Karpas-422 (cell line): Measurements from ENCODE around the gene MAN2A1. TPM values are rescaled to one million over a fixed set of nuclear protein-coding genes. Genes with fewer than 3 reads are reported as not detected.

ENCODE experiments used
- DNase-seq: peaks from one replicate; pipeline ENCODE4 v3.0.0-alpha.2; 2015
- H2AFZ ChIP-seq: fragments of 200-600 bp; sonication (generic); 2 replicates; pipeline ENCODE4 v1.6.1; 2014; ENCODE audit warnings: antibody characterized with exemption, low read length, mixed read lengths
- H3K27ac ChIP-seq: fragments of 200-600 bp; sonication (generic); 2 replicates; pipeline ENCODE4 v1.5.1; 2014; ENCODE audit warnings: mild to moderate bottlenecking, low read length, moderate library complexity
- H3K27me3 ChIP-seq: fragments of 200-600 bp; sonication (generic); 2 replicates; pipeline ENCODE4 v1.6.1; 2014; ENCODE audit warnings: low read length, mixed read lengths
- H3K36me3 ChIP-seq: fragments of 200-600 bp; sonication (generic); 2 replicates; pipeline ENCODE4 v1.6.1; 2014; ENCODE audit warnings: low read length, mixed read lengths; ENCODE audit not compliant: insufficient read depth
- H3K4me1 ChIP-seq: fragments of 200-600 bp; sonication (generic); 2 replicates; pipeline ENCODE4 v1.6.1; 2014; ENCODE audit warnings: mild to moderate bottlenecking, low read length, mixed read lengths
- H3K4me2 ChIP-seq: fragments of 200-600 bp; sonication (generic); 2 replicates; pipeline ENCODE4 v1.6.1; 2014; ENCODE audit warnings: low read length, low read depth, mild to moderate bottlenecking; ENCODE audit not compliant: poor library complexity, severe bottlenecking
- H3K4me3 ChIP-seq: fragments of 200-600 bp; sonication (generic); 2 replicates; pipeline ENCODE4 v1.5.1; 2014; ENCODE audit warnings: mild to moderate bottlenecking, antibody characterized with exemption, low read length, mixed read lengths
- H3K79me2 ChIP-seq: fragments of 200-600 bp; sonication (generic); 2 replicates; pipeline ENCODE4 v1.6.1; 2014; ENCODE audit warnings: mild to moderate bottlenecking, low read length, mixed read lengths
- H3K9ac ChIP-seq: fragments of 200-600 bp; sonication (generic); 2 replicates; pipeline ENCODE4 v1.6.0; 2014; ENCODE audit warnings: low read length
- H3K9me2 ChIP-seq: fragments of 200-600 bp; sonication (generic), shearing (Covaris generic); replicated peaks from 2 replicates; pipeline ENCODE4 v1.6.0; 2014; ENCODE audit warnings: mild to moderate bottlenecking, low read length, moderate library complexity; ENCODE audit not compliant: insufficient read depth
- H3K9me3 ChIP-seq: fragments of 300-700, 200-600 bp; sonication (generic); 2 replicates; pipeline ENCODE4 v1.6.1; 2014; ENCODE audit warnings: low read length, mixed read lengths
- H4K20me1 ChIP-seq: fragments of 200-600 bp; sonication (generic); 2 replicates; pipeline ENCODE4 v1.6.1; 2014; ENCODE audit warnings: mild to moderate bottlenecking, antibody characterized with exemption, low read length, low read depth; ENCODE audit not compliant: insufficient read depth
- total RNA-seq: library from RNA; depleted of rRNA; stranded (reverse); fragments of >200 nt; shearing (Covaris generic); gene quantifications from 2 replicates; pipeline ENCODE4 v1.2.3, GENCODE V29; 2014; ENCODE audit warnings: low replicate concordance

Gene MAN2A1
- total RNA-seq, 1 experiment from 2014 or later, result 20.3 TPM

- DNase-seq, result no peak
- Histone ChIP-seq H3K9me3 (no peaks in the 10 kb centered on the region), H3K27me3 (no peaks in the 10 kb centered on the region), H3K9ac (no peak overlapping the region), H3K4me2 (no peak overlapping the region), H2AFZ (no peak overlapping the region), H3K9me2 (no peaks in the 10 kb centered on the region), H3K4me3 (no peak overlapping the region), H3K79me2 (no peaks in the 10 kb centered on the region), H3K4me1 (no peaks in the 10 kb centered on the region), H4K20me1 (no peaks in the 10 kb centered on the region), H3K27ac (no peak overlapping the region), H3K36me3 (no peaks in the 10 kb centered on the region)
Measured at GRCh38 chr5:109876030-109876725, 186.5 kb downstream of the MAN2A1 start.

- no peaks in the 10 kb centered on the region for H3K9me3 ChIP-seq
- H3K36me3 ChIP-seq, result no peaks in the 10 kb centered on the region
- H3K9me2 ChIP-seq, result no peaks in the 10 kb centered on the region
- no peak overlapping the region for H2AFZ ChIP-seq
- no peak overlapping the region for H3K9ac ChIP-seq
- no peaks in the 10 kb centered on the region for H3K27me3 ChIP-seq
- no peak overlapping the region for H3K4me2 ChIP-seq
- no peak for DNase-seq
- H3K4me1 ChIP-seq, result no peaks in the 10 kb centered on the region
- H3K4me3 ChIP-seq, result no peak overlapping the region
- H4K20me1 ChIP-seq, result no peaks in the 10 kb centered on the region
- H3K79me2 ChIP-seq, result no peaks in the 10 kb centered on the region
- H3K27ac ChIP-seq, result no peak overlapping the region
Measured at GRCh38 chr5:109876941-109877669, 187.4 kb downstream of the MAN2A1 start.

GRCh38 chr5:109877670-109878045 lies 187.9 kb downstream of the MAN2A1 start:
- H3K4me3 ChIP-seq, result no peak overlapping the region
- H3K4me1 ChIP-seq, result no peaks in the 10 kb centered on the region
- no peak overlapping the region for H2AFZ ChIP-seq
- no peaks in the 10 kb centered on the region for H3K36me3 ChIP-seq
- no peak overlapping the region for H3K9ac ChIP-seq
- no peak overlapping the region for H3K27ac ChIP-seq
- H3K27me3 ChIP-seq, result no peaks in the 10 kb centered on the region
- H3K4me2 ChIP-seq, result no peak overlapping the region
- DNase-seq, result no peak
- H4K20me1 ChIP-seq, result no peaks in the 10 kb centered on the region
- H3K79me2 ChIP-seq, result no peaks in the 10 kb centered on the region
- H3K9me2 ChIP-seq, result no peaks in the 10 kb centered on the region
- no peaks in the 10 kb centered on the region for H3K9me3 ChIP-seq

- H3K9ac ChIP-seq, result no peak overlapping the region
- H2AFZ ChIP-seq, result no peak overlapping the region
- no peaks in the 10 kb centered on the region for H3K9me2 ChIP-seq
- H3K27ac ChIP-seq, result no peak overlapping the region
- no peaks in the 10 kb centered on the region for H3K27me3 ChIP-seq
- no peak overlapping the region for H3K4me3 ChIP-seq
- no peaks in the 10 kb centered on the region for H3K4me1 ChIP-seq
- H3K4me2 ChIP-seq, result no peak overlapping the region
- DNase-seq, result no peak
- no peaks in the 10 kb centered on the region for H3K36me3 ChIP-seq
- H3K79me2 ChIP-seq, result no peaks in the 10 kb centered on the region
- H3K9me3 ChIP-seq, result no peaks in the 10 kb centered on the region
- H4K20me1 ChIP-seq, result no peaks in the 10 kb centered on the region
Measured at GRCh38 chr5:109878887-109879286, 189.2 kb downstream of the MAN2A1 start.

- Histone ChIP-seq H3K27me3 (no peaks in the 10 kb centered on the region), H3K9ac (no peak overlapping the region), H3K27ac (no peak overlapping the region), H3K36me3 (no peaks in the 10 kb centered on the region), H3K4me2 (no peak overlapping the region), H3K9me3 (no peaks in the 10 kb centered on the region), H3K79me2 (no peaks in the 10 kb centered on the region), H2AFZ (no peak overlapping the region), H3K9me2 (no peaks in the 10 kb centered on the region), H3K4me1 (no peaks in the 10 kb centered on the region), H4K20me1 (no peaks in the 10 kb centered on the region), H3K4me3 (no peak overlapping the region)
- no peak for DNase-seq
Measured at GRCh38 chr5:109880907-109881685, 191.4 kb downstream of the MAN2A1 start.

- Histone ChIP-seq H3K27me3 (no peaks in the 10 kb centered on the region), H4K20me1 (no peaks in the 10 kb centered on the region), H3K4me3 (no peak overlapping the region), H3K9ac (no peak overlapping the region), H3K79me2 (no peaks in the 10 kb centered on the region), H3K9me2 (no peaks in the 10 kb centered on the region), H3K9me3 (no peaks in the 10 kb centered on the region), H3K27ac (no peak overlapping the region), H3K4me1 (no peaks in the 10 kb centered on the region), H3K4me2 (no peak overlapping the region), H3K36me3 (no peaks in the 10 kb centered on the region), H2AFZ (no peak overlapping the region)
- DNase-seq, result no peak
Measured at GRCh38 chr5:109882546-109882945, 192.8 kb downstream of the MAN2A1 start.

- Histone ChIP-seq H3K4me3 (no peak overlapping the region), H4K20me1 (no peaks in the 10 kb centered on the region), H3K9ac (no peak overlapping the region), H3K79me2 (no peaks in the 10 kb centered on the region), H3K4me2 (no peak overlapping the region), H2AFZ (no peak overlapping the region), H3K9me3 (no peaks in the 10 kb centered on the region), H3K27me3 (no peaks in the 10 kb centered on the region), H3K27ac (no peak overlapping the region), H3K9me2 (no peaks in the 10 kb centered on the region), H3K4me1 (no peaks in the 10 kb centered on the region), H3K36me3 (no peaks in the 10 kb centered on the region)
- no peak for DNase-seq
Measured at GRCh38 chr5:109884676-109885075, 194.9 kb downstream of the MAN2A1 start.

GRCh38 chr5:109885205-109885604 lies 195.5 kb downstream of the MAN2A1 start:
- Histone ChIP-seq H3K9ac (no peak overlapping the region), H4K20me1 (no peaks in the 10 kb centered on the region), H3K27me3 (no peaks in the 10 kb centered on the region), H3K79me2 (no peaks in the 10 kb centered on the region), H3K4me3 (no peak overlapping the region), H2AFZ (no peak overlapping the region), H3K27ac (no peak overlapping the region), H3K9me3 (no peaks in the 10 kb centered on the region), H3K9me2 (no peaks in the 10 kb centered on the region), H3K4me1 (no peaks in the 10 kb centered on the region), H3K36me3 (no peaks in the 10 kb centered on the region), H3K4me2 (no peak overlapping the region)
- DNase-seq, result no peak
